Caco-2 (cell line): ENCODE measurements around the gene AHNAK. TPM values are rescaled to one million over a fixed set of nuclear protein-coding genes. Genes with fewer than 3 reads are reported as not detected.

Experiments
- BruUV-seq: library from RNA; stranded (reverse); fragments of 400-500 nt; replicated peaks from 2 replicates; lab custom pipeline; 2021; lab: Mats Ljungman, UMichigan
- CTCF ChIA-PET: fragments of 300-600 bp; sonication (Branson Sonifier 250); formaldehyde crosslinking; loops from one replicate; lab custom pipeline; 2022; ENCODE audit warnings: antibody characterized with exemption; lab: Charles Lee
- POLR2A ChIA-PET: fragments of 300-600 bp; sonication (Branson Sonifier 250); formaldehyde crosslinking; loops from one replicate; lab custom pipeline; 2022; ENCODE audit warnings: antibody characterized with exemption; lab: Charles Lee
- DNase-seq, 2 experiments: peaks; one replicate each; pipeline versions ENCODE4 v3.0.0 to v3.0.0-alpha.2; 2020 to 2022
- H3K27me3 ChIP-seq: replicated peaks from 2 replicates; pipeline ENCODE4 v1.6.0; 2011; ENCODE audit warnings: low read length; ENCODE audit not compliant: control insufficient read depth, insufficient read depth
- H3K36me3 ChIP-seq: 2 replicates; pipeline ENCODE4 v1.5.1; 2011; ENCODE audit warnings: low read length; ENCODE audit not compliant: control insufficient read depth, insufficient read depth
- H3K4me1 ChIP-seq: fragments of 250-450 bp; sonication (Bioruptor Pico); 2 replicates; pipeline ENCODE4 v1.5.1; 2020; ENCODE audit warnings: mild to moderate bottlenecking
- H3K4me3 ChIP-seq: 2 replicates; pipeline ENCODE4 v1.5.1; 2011; ENCODE audit warnings: low read depth, mild to moderate bottlenecking, control low read depth, low read length
- H3K9me3 ChIP-seq: fragments of 250-450 bp; sonication (Bioruptor Pico); 2 replicates; pipeline ENCODE4 v1.5.1; 2020; ENCODE audit warnings: mild to moderate bottlenecking, moderate library complexity
- H3K27ac Mint-ChIP-seq: one replicate; pipeline ENCODE4 v1.8.0; 2022; ENCODE audit warnings: mixed read lengths; ENCODE audit not compliant: unreplicated experiment
- H3K27me3 Mint-ChIP-seq: one replicate; pipeline ENCODE4 v1.8.0; 2022; ENCODE audit warnings: mixed read lengths; ENCODE audit not compliant: insufficient read depth, unreplicated experiment
- H3K36me3 Mint-ChIP-seq: one replicate; pipeline ENCODE4 v1.8.0; 2022; ENCODE audit warnings: mild to moderate bottlenecking, mixed read lengths; ENCODE audit not compliant: insufficient read depth, unreplicated experiment
- H3K4me1 Mint-ChIP-seq: one replicate; pipeline ENCODE4 v1.8.0; 2022; ENCODE audit warnings: low read depth, mixed read lengths; ENCODE audit not compliant: unreplicated experiment
- H3K4me3 Mint-ChIP-seq: one replicate; pipeline ENCODE4 v1.8.0; 2022; ENCODE audit warnings: mild to moderate bottlenecking, moderate library complexity, mixed read lengths; ENCODE audit not compliant: unreplicated experiment
- H3K9me3 Mint-ChIP-seq: one replicate; pipeline ENCODE4 v1.8.0; 2022; ENCODE audit warnings: mixed read lengths; ENCODE audit not compliant: unreplicated experiment
- intact Hi-C: fragments of 100-400 bp; cut with micrococcal nuclease; formaldehyde crosslinking; loops from one replicate; pipeline ENCODE4 v1.10.0; 2022; ENCODE audit not compliant: unreplicated experiment
- total RNA-seq: library from RNA; stranded (reverse); gene quantifications from 2 replicates; pipeline ENCODE4 v1.2.3, GENCODE V29; 2022
- TF ChIP-seq, protein P1 (sequence below), 2 experiments: fragments of 200-600 bp in 1 of 2; IDR thresholded peaks; 1 replicate in 1 of 2; 2 replicates in 1 of 2; pipeline versions ENCODE4 v1.5.1 to v1.8.0; 2011 to 2022; ENCODE audit warnings: antibody characterized with exemption in 1 of 2, control low read depth in 1 of 2, inconsistent platforms in 1 of 2, low read depth in 1 of 2, low read length in 1 of 2, mild to moderate bottlenecking in 1 of 2, moderate library complexity in 1 of 2; ENCODE audit not compliant: insufficient read depth in 1 of 2, severe bottlenecking in 1 of 2, unreplicated experiment in 1 of 2

The AHNAK gene
- total RNA-seq, 1 experiment from 2014 or later: 312 TPM

DNA sequence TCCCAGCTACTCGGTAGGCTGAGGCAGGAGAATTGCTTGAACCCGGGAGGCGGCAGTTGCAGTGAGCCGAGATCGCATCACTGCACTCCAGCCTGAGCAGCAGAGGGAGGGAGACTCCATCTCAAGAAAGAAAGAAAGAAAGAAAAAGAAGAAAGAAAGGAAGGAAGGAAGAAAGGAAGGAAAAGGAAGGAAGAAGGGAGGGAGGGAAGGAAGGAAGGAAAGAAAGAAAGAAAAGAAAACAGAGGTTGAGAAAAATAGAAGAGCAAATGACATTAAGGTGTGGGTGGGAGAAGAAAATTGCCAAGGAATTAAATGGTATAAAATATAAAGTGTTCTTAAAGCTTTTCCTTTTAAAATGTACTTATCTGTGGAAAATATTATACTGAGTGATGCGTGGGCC, 49.9 kb downstream of the AHNAK start:
- peaks cover 14% of the 10 kb centered on the region for H3K36me3 Mint-ChIP-seq
- H3K4me1 Mint-ChIP-seq: peaks cover 33% of the 10 kb centered on the region
- Histone ChIP-seq H3K4me1 (peaks cover 49% of the 10 kb centered on the region), H3K4me3 (no peak overlapping the region), H3K36me3 (no peaks in the 10 kb centered on the region), H3K9me3 (no peaks in the 10 kb centered on the region), H3K27me3 (no peaks in the 10 kb centered on the region)
- DNase-seq: no peak
- TF ChIP-seq, protein P1, sequence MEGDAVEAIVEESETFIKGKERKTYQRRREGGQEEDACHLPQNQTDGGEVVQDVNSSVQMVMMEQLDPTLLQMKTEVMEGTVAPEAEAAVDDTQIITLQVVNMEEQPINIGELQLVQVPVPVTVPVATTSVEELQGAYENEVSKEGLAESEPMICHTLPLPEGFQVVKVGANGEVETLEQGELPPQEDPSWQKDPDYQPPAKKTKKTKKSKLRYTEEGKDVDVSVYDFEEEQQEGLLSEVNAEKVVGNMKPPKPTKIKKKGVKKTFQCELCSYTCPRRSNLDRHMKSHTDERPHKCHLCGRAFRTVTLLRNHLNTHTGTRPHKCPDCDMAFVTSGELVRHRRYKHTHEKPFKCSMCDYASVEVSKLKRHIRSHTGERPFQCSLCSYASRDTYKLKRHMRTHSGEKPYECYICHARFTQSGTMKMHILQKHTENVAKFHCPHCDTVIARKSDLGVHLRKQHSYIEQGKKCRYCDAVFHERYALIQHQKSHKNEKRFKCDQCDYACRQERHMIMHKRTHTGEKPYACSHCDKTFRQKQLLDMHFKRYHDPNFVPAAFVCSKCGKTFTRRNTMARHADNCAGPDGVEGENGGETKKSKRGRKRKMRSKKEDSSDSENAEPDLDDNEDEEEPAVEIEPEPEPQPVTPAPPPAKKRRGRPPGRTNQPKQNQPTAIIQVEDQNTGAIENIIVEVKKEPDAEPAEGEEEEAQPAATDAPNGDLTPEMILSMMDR (IDR thresholded peaks at IDR 0.05; ENCODE audit: insufficient read depth in 1 of 2, low read depth in 1 of 2, low read length in 1 of 2, severe bottlenecking in 1 of 2, unreplicated experiment in 1 of 2): no peak
- no peaks in the 10 kb centered on the region for H3K9me3 Mint-ChIP-seq
- no TSS peak for BruUV-seq
- CTCF ChIA-PET: interaction anchor here (0.6 to 2.3 kb wide), 10 partner anchors 9 to 155 kb away, joined by 3 to 19 read pairs (median 6); no protein-coding TSS in a partner anchor
- POLR2A ChIA-PET: interaction anchor here (1.2 to 1.5 kb wide), 2 partner anchors 16 to 46 kb away, joined by 3 to 11 read pairs; no protein-coding TSS in a partner anchor
- peak overlapping the region; percentile 76 for H3K27ac Mint-ChIP-seq
- H3K27me3 Mint-ChIP-seq: no peaks in the 10 kb centered on the region
- intact Hi-C loops: loop anchor here (1.0 to 2.0 kb wide), 4 partner anchors 49 to 102 kb away; no protein-coding TSS in a partner anchor
- no peak overlapping the region for H3K4me3 Mint-ChIP-seq

DNA sequence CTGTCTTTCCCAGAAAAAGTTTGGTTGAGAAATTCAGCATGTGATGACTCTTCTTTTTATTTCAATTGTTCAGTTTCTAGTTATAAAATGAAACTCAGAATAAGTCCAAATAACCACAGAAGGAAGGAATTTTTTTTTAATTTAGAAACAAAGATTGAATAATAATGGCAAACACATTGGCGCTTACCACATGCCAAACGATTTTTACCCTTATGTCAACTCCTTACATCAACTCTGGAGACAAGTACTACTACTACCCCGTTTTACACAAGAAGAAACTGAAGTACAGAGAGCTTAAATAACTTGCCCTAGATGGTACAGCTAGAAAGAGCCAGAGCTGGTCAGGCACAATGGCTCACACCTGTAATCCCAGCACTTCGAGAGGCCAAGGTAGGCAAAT, 52.4 kb downstream of the AHNAK start:
- ChIA-PET CTCF (interaction anchor here (0.9 kb wide), 1 partner anchor 97 kb away, joined by 3 read pairs; the partner anchor contains the start of gene TUT1), POLR2A (no interaction called here)
- no peaks in the 10 kb centered on the region for H3K9me3 Mint-ChIP-seq
- intact Hi-C loops: no loop called here
- H3K4me1 Mint-ChIP-seq: peaks cover 43% of the 10 kb centered on the region
- no peak for DNase-seq
- H3K9me3 ChIP-seq: no peaks in the 10 kb centered on the region
- H3K27me3 ChIP-seq: no peaks in the 10 kb centered on the region
- BruUV-seq: no TSS peak
- no peaks in the 10 kb centered on the region for H3K27me3 Mint-ChIP-seq
- peaks cover 43% of the 10 kb centered on the region for H3K4me1 ChIP-seq
- no peak overlapping the region for H3K27ac Mint-ChIP-seq
- no peaks in the 10 kb centered on the region for H3K36me3 ChIP-seq
- no peak overlapping the region for H3K4me3 Mint-ChIP-seq
- TF ChIP-seq, protein P1 (IDR thresholded peaks at IDR 0.05; ENCODE audit: insufficient read depth in 1 of 2, low read depth in 1 of 2, low read length in 1 of 2, severe bottlenecking in 1 of 2, unreplicated experiment in 1 of 2): no peak
- H3K4me3 ChIP-seq: no peak overlapping the region
- H3K36me3 Mint-ChIP-seq: peaks cover 14% of the 10 kb centered on the region

DNA sequence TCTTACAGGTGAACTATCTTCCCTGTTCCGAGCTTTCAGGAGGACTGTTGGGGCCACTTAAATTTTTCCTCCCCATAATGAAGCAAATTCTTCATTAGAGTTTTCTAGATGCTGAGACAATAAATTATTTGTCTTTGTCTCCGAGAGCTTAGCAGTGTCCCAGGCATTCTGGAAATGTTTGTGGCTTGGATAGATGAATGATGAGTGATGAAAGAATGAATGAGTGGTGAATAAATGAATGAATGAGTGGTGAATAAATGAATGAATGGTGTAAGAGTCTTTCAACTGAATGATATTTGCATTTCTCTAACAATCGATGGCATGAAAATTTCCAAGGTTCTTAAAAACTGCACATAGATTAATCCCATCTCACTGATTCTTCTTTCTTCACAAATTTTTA, 52.8 kb downstream of the AHNAK start:
- peaks cover 46% of the 10 kb centered on the region for H3K4me1 Mint-ChIP-seq
- H3K36me3 Mint-ChIP-seq: peaks cover 14% of the 10 kb centered on the region
- Histone ChIP-seq H3K4me3 (no peak overlapping the region), H3K27me3 (no peaks in the 10 kb centered on the region), H3K4me1 (peaks cover 43% of the 10 kb centered on the region), H3K9me3 (no peaks in the 10 kb centered on the region), H3K36me3 (no peaks in the 10 kb centered on the region)
- no TSS peak for BruUV-seq
- no peaks in the 10 kb centered on the region for H3K9me3 Mint-ChIP-seq
- intact Hi-C loops: no loop called here
- TF ChIP-seq, protein P1 (IDR thresholded peaks at IDR 0.05; ENCODE audit: insufficient read depth in 1 of 2, low read depth in 1 of 2, low read length in 1 of 2, severe bottlenecking in 1 of 2, unreplicated experiment in 1 of 2): no peak
- no peaks in the 10 kb centered on the region for H3K27me3 Mint-ChIP-seq
- H3K27ac Mint-ChIP-seq: no peak overlapping the region
- DNase-seq: no peak
- H3K4me3 Mint-ChIP-seq: no peak overlapping the region
- POLR2A ChIA-PET: no interaction called here
- CTCF ChIA-PET: no interaction called here
